Right lung (tissue), 5 donors: ENCODE data around the gene SOBP. TPM values are rescaled to one million over a fixed set of nuclear protein-coding genes. Genes with fewer than 3 reads are reported as not detected.

ENCODE experiments used
- polyA plus RNA-seq, 5 donors: library from polyadenylated mRNA; unstranded; fragments of 120-200 nt; gene quantifications; one replicate each; pipeline versions ENCODE4 v1.2.1 to v1.2.3, GENCODE V29; 2013; ENCODE audit warnings: inconsistent platforms in 1 of 5, low replicate concordance in 1 of 5; ENCODE audit not compliant: insufficient read length in 5 of 5, insufficient read depth in 1 of 5

The SOBP gene
- polyA plus RNA-seq, 5 donors: 6.7 to 9.2 (median 7.5) TPM

Other genes starting within 250 kb of the SOBP start
- 10 to 100 TPM; 13.6 to 17.7 (median 15.5) TPM for gene PDSS2, start 30.6 kb upstream of the SOBP start, polyA plus RNA-seq